Loucy (cell line): ENCODE data around the gene YWHAE.

ENCODE experiments used
- CTCF ChIP-seq: fragments of 200-600 bp; sonication (generic); conservative IDR thresholded peaks from 2 replicates; pipeline ENCODE4 v1.5.1; 2014; ENCODE audit warnings: mild to moderate bottlenecking, antibody characterized with exemption, low read length
- EZH2phosphoT487 ChIP-seq: fragments of 200-600 bp; IDR thresholded peaks from 2 replicates; pipeline ENCODE4 v1.6.1; 2018; ENCODE audit warnings: antibody characterized with exemption, mild to moderate bottlenecking, moderate library complexity, borderline replicate concordance

- TF ChIP-seq CTCF (no peak), EZH2phosphoT487 (no peak)
These were observed 48.7 kb downstream of the YWHAE start for GRCh38 chr17:1351275-1351674.
